AG08396 (cell line): ENCODE results near the gene CDH23.

Source experiments
- DNase-seq: peaks from one replicate; pipeline ENCODE4 v3.0.0; 2012; ENCODE audit warnings: low spot score, mixed read lengths

Gene CDH23

GRCh38 chr10:71392791-71393781 lies 3.6 kb upstream of the CDH23 start:
- DNase-seq, result no peak

GRCh38 chr10:71393841-71394475 lies 2.8 kb upstream of the CDH23 start:
- DNase-seq, result no peak

GRCh38 chr10:71394926-71395562 lies 1.7 kb upstream of the CDH23 start:
- DNase-seq, result no peak

GRCh38 chr10:71395621-71396020 lies 1.1 kb upstream of the CDH23 start:
- DNase-seq, result no peak

GRCh38 chr10:71396084-71396710 lies 523 bp upstream of the CDH23 start:
- no peak for DNase-seq

GRCh38 chr10:71397296-71398212 lies 834 bp downstream of the CDH23 start:
- no peak for DNase-seq

GRCh38 chr10:71398976-71399375 lies 2.3 kb downstream of the CDH23 start:
- DNase-seq, result no peak

GRCh38 chr10:71399946-71400345 lies 3.2 kb downstream of the CDH23 start:
- no peak for DNase-seq

- DNase-seq, result no peak
Measured at GRCh38 chr10:71401056-71401455, 4.3 kb downstream of the CDH23 start.

GRCh38 chr10:71402005-71402404 lies 5.3 kb downstream of the CDH23 start:
- no peak for DNase-seq

- no peak for DNase-seq
Measured at GRCh38 chr10:71404503-71405295, 8.0 kb downstream of the CDH23 start.

GRCh38 chr10:71406878-71407277 lies 10.2 kb downstream of the CDH23 start:
- DNase-seq, result no peak

GRCh38 chr10:71408436-71409225 lies 11.9 kb downstream of the CDH23 start:
- no peak for DNase-seq

GRCh38 chr10:71409516-71410104 lies 12.9 kb downstream of the CDH23 start:
- DNase-seq, result no peak

GRCh38 chr10:71413581-71413980 lies 16.9 kb downstream of the CDH23 start:
- no peak for DNase-seq

- DNase-seq, result no peak
Measured at GRCh38 chr10:71414359-71414758, 17.6 kb downstream of the CDH23 start.

- no peak for DNase-seq
Measured at GRCh38 chr10:71419002-71419540, 22.4 kb downstream of the CDH23 start.

- DNase-seq, result no peak
Measured at GRCh38 chr10:71419750-71420149, 23.0 kb downstream of the CDH23 start.

GRCh38 chr10:71421075-71421434 lies 24.3 kb downstream of the CDH23 start:
- DNase-seq, result no peak
